ENCODE measurements around the gene BAIAP2L2. TPM values are rescaled to one million over a fixed set of nuclear protein-coding genes. Genes with fewer than 3 reads are reported as not detected.

BAIAP2L2 gene
- total RNA-seq, 1 experiment from 2014 or later = 2.3 TPM

GRCh38 chr22:38074181-38075104 lies 36.0 kb downstream of the BAIAP2L2 start:
- Histone ChIP-seq H3K27me3 (ENCODE audit: insufficient read depth, low read length) (no peaks in the 10 kb centered on the region), H4K8ac (replicated peaks; ENCODE audit: insufficient read length, low read depth, low read length) (no peak overlapping the region), H3K23ac (ENCODE audit: insufficient read length, low read depth, low read length) (no peak overlapping the region), H3K79me1 (ENCODE audit: insufficient read depth, low read depth, low read length, poor library complexity, severe bottlenecking) (no peaks in the 10 kb centered on the region), H2AK5ac (ENCODE audit: insufficient read length, low read length) (no peak overlapping the region), H3K79me2 (ENCODE audit: insufficient read depth, low read length) (no peaks in the 10 kb centered on the region), H3T11ph (ENCODE audit: low read length) (no peak overlapping the region), H3K23me2 (ENCODE audit: insufficient read length, low read depth, low read length, poor library complexity, severe bottlenecking) (no peaks in the 10 kb centered on the region), H2AFZ (ENCODE audit: low read length) (no peak overlapping the region), H3K4me2 (ENCODE audit: insufficient read depth, insufficient read length, low read length) (no peak overlapping the region), H3K56ac (ENCODE audit: insufficient read length, low read depth, low read length) (no peak overlapping the region), H3K9ac (ENCODE audit: extremely low read depth, insufficient read length, low read length) (no peak overlapping the region), H2BK15ac (ENCODE audit: low read depth, low read length) (no peak overlapping the region), H4K5ac (ENCODE audit: insufficient read length, low read depth, low read length) (no peak overlapping the region), H3K14ac (ENCODE audit: insufficient read depth, low read length) (no peak overlapping the region), H2BK120ac (ENCODE audit: low read depth, low read length, poor library complexity, severe bottlenecking) (no peak overlapping the region), H3K4ac (ENCODE audit: low read depth, low read length) (no peak overlapping the region), H2BK5ac (ENCODE audit: insufficient read length, low read length) (no peak overlapping the region), H3K18ac (ENCODE audit: insufficient read length, low read depth, low read length) (no peak overlapping the region), H3K9me3 (ENCODE audit: control insufficient read depth, low read depth, low read length) (no peaks in the 10 kb centered on the region), H4K20me1 (ENCODE audit: control insufficient read depth, insufficient read depth, insufficient read length) (no peaks in the 10 kb centered on the region), H2BK20ac (ENCODE audit: low read depth, low read length, poor library complexity, severe bottlenecking) (no peak overlapping the region), H3K4me1 (ENCODE audit: insufficient read depth, low read length) (no peaks in the 10 kb centered on the region), H4K91ac (ENCODE audit: insufficient read length, low read depth, low read length) (no peak overlapping the region), H3K27ac (ENCODE audit: insufficient read length, low read depth, low read length) (no peak overlapping the region), H2BK12ac (ENCODE audit: insufficient read length, low read depth, low read length) (no peak overlapping the region)
- no peak overlapping the region for H3K4me3 Mint-ChIP-seq
- no CpG with 5 or more reads among the region's 47 CpGs for WGBS (ENCODE audit: extremely low coverage, insufficient read length, low lambda C conversion rate)
- H3K36me3 Mint-ChIP-seq (ENCODE audit: insufficient read depth in 1 of 3, low read depth in 3 of 3) = peaks cover 6 to 51% (median 30%) of the 10 kb centered on the region in 3 experiments; a peak in 6 of 7 replicates
- H3K27ac Mint-ChIP-seq = 0 out of 7 replicates have a peak overlapping the region, but pooled peaks of 1 of the 3 experiments have one; percentile 44
- H3K9me3 Mint-ChIP-seq = no peaks in the 10 kb centered on the region
- H3K4me1 Mint-ChIP-seq = peaks cover 0 to 10% of the 10 kb centered on the region in 2 experiments; a peak in 2 of 4 replicates
- DNase-seq = peak; percentile 89
- peak; percentile 59 for TF ChIP-seq CTCF (conservative IDR thresholded peaks at IDR 0.05)
- H3K27me3 Mint-ChIP-seq (ENCODE audit: low read depth) = peaks cover 2% of the 10 kb centered on the region

Measured in H9 (cell line).